Pancreas (tissue), 10 donors: ENCODE measurements around the gene COG2. TPM values are rescaled to one million over a fixed set of nuclear protein-coding genes. Genes with fewer than 3 reads are reported as not detected.

Experiments used
- ATAC-seq, 4 donors: fragments of 200-7000 bp; cut with Tn5 transposase; one replicate each; pipeline versions ENCODE4 v1.8.0 to v1.9.1; 2020; ENCODE audit warnings: mild to moderate bottlenecking in 4 of 4, moderate library complexity in 4 of 4
- DNase-seq, 6 donors: peaks; one replicate each; pipeline ENCODE4 v3.0.0-alpha.2; 2020
- FAIRE-seq: peaks from 2 replicates; lab custom pipeline; 2012; peaks lifted over from hg19 to GRCh38; lab: Jason Lieb, UNC
- H3K27ac ChIP-seq, 4 donors: fragments of 200-600 bp; sonication (generic); 1 replicate in 3 of 4; 2 replicates in 1 of 4; pipeline versions ENCODE4 v1.5.0 to v1.8.0; 2020
- H3K27me3 ChIP-seq, 4 donors: fragments of 200-600 bp; one replicate each; pipeline ENCODE4 v1.8.0; 2021
- H3K36me3 ChIP-seq, 3 donors: fragments of 200-600 bp; sonication (generic) in 1 of 3; one replicate each; pipeline versions ENCODE4 v1.5.0 to v1.8.0; 2020 to 2021
- H3K4me1 ChIP-seq, 3 donors: fragments of 200-600 bp; one replicate each; pipeline ENCODE4 v1.8.0; 2021
- H3K4me3 ChIP-seq, 4 donors: fragments of 200-600 bp; sonication (generic) in 2 of 4; one replicate each; pipeline versions ENCODE4 v1.5.0 to v1.8.0; 2020 to 2021
- H3K9me3 ChIP-seq, 4 donors: fragments of 200-600 bp; one replicate each; pipeline ENCODE4 v1.8.0; 2021
- WGBS, 2 donors: extraction: QIAGEN DNeasy Blood & Tissue Kit; methylation state at CpG; one replicate each; pipeline ENCODE4 v1.1.7; 2013; 5-methylcytosine and 5-hydroxymethylcytosine counted together
- intact Hi-C, 3 donors: fragments of 100-400 bp; cut with DNase I; formaldehyde crosslinking; loops; one replicate each; pipeline versions ENCODE4 v1.11.1 to v1.14.2; 2022
- polyA plus RNA-seq, 2 donors: library from polyadenylated mRNA; stranded (reverse); fragments of 200-250 nt; gene quantifications; one replicate each; pipeline ENCODE4 v1.2.3, GENCODE V29; 2013
- total RNA-seq, 6 donors: library from RNA; stranded (reverse); fragmentation: NEBNext Ultra II Directional in 4 of 6; extraction: Animal tissue kit (Norgen Biotek cat#: 25700) in 4 of 6; gene quantifications; one replicate each; pipeline versions ENCODE4 v1.2.1 to v1.2.4, GENCODE V29; 2021 to 2023
- TF ChIP-seq, protein P1 (sequence below), 4 donors: fragments of 200-600 bp; sonication (generic) in 3 of 4; IDR thresholded peaks; one replicate each; pipeline versions ENCODE4 v1.5.0 to v1.8.0; 2021; ENCODE audit warnings: antibody characterized with exemption in 4 of 4
- donor health status: healthy with polysubstance abuse.
- donor health status: DM: no; HTN: no; CAD: no; lungs with moderate emphysema.
- donor health status: DM: no; HTN: no; CAD: no.
- donor health status: control.
- donor health status: control.
- donor health status: Bipolar disorder and iron deficiency.
- donor health status: DM: yes; HTN: yes; CAD: no.
- donor health status: DM: no; HTN: no; CAD: no.
- donor health status: DM: no; HTN: no; CAD: no.
- donor health status: DM: yes; HTN: yes; CAD: no.

The COG2 gene
- total and polyA plus RNA-seq, 8 donors, result 6.5 to 17.1 (median 14.5) TPM

DNA sequence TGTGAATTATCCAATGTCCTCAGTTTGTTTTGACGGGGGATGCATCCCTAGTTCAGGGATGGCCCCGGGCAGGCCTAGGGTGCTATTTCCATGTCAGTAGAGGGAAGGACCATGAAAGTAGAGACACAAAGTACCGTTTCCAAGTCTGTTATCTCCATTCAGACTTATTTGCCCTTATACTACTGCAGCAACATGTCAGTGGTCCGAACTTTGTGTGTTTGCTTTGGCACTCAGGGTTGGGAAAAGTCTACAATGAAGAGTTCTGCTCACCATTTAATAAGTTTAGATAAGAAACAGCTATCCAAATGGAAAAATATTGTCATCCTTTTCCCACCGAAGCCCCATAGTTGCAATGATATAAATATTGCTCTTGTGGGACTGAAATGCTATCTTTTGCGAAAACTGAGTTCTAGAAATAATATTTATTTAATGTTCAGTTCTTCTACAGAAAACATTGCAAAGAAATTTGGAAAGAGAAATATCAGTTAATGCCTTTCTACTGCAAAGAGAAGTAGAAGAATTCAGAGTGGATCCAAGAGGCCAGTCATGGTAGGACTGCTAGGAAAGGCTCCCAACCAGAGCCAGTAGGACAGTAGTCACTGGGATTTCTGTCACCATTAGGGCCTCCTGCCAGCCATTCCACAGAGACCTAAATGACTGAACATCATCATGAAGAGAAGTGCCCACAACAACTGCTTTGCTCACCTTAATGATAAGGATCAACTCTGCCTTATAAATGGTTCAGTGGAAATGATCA is 83.2 kb downstream of the COG2 start:
- Histone ChIP-seq H3K36me3 (no peaks in the 10 kb centered on the region), H3K4me3 (no peak overlapping the region), H3K27me3 (no peaks in the 10 kb centered on the region), H3K9me3 (no peaks in the 10 kb centered on the region), H3K4me1 (peaks cover under 1 to 12% (median 4%) of the 10 kb centered on the region in 3 donors), H3K27ac (no peak overlapping the region)
- DNase-seq, result no peak
- WGBS, 2 donors, result 36 to 42% methylated on average over 6 of the region's 6 CpGs
- FAIRE-seq, result no peak
- intact Hi-C loops, result no loop called here
- ATAC-seq, result peak in 1 of 4 donors; percentile 68
- TF ChIP-seq, protein P1, sequence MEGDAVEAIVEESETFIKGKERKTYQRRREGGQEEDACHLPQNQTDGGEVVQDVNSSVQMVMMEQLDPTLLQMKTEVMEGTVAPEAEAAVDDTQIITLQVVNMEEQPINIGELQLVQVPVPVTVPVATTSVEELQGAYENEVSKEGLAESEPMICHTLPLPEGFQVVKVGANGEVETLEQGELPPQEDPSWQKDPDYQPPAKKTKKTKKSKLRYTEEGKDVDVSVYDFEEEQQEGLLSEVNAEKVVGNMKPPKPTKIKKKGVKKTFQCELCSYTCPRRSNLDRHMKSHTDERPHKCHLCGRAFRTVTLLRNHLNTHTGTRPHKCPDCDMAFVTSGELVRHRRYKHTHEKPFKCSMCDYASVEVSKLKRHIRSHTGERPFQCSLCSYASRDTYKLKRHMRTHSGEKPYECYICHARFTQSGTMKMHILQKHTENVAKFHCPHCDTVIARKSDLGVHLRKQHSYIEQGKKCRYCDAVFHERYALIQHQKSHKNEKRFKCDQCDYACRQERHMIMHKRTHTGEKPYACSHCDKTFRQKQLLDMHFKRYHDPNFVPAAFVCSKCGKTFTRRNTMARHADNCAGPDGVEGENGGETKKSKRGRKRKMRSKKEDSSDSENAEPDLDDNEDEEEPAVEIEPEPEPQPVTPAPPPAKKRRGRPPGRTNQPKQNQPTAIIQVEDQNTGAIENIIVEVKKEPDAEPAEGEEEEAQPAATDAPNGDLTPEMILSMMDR (IDR thresholded peaks at IDR 0.05), result no peak

DNA sequence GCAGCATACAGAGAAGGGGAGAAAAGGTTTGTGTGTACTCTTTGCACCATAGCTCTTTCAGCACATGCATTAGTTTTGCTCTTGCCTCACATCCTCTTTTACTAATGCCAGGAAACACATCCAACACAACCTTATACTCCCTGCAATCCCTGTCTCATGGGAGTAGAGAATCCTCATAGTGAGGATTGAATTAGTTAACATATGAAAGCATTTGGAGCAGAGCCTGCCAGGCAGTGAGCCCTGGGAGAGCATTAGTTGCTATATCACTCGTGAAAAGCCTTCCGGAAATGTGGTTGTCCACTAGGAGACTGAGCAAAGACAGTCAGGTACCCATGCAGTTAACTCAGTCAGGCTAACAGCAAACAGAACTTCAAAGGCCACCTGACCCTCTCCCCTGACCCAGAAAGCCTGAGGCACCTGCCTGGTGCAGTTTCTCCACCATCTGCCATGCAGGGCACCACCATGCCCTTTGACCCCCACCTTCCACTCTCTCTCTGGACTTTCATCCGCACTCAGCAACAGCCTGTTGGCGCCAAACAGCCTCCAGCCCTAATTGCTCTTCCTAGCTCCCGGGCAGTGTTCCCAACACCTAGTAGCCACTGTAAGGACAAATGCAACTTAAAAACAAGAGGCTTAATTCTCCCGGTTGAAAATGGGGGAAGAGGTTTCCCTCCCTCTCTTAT is 86.6 kb downstream of the COG2 start:
- 25 to 30% methylated on average over 6 of the region's 6 CpGs for WGBS, 2 donors
- no peaks in the 10 kb centered on the region for H3K36me3 ChIP-seq
- FAIRE-seq, result no peak
- H3K27ac ChIP-seq, result peak overlapping the region in 1 of 4 donors; percentile 31
- H3K4me3 ChIP-seq, result no peak overlapping the region
- ATAC-seq, result peak in 3 of 4 donors; percentile 53 to 67 (median 61)
- intact Hi-C loops, result no loop called here
- peak in 3 of 6 donors; percentile 28 to 41 (median 36) for DNase-seq
- TF ChIP-seq, protein P1 (IDR thresholded peaks at IDR 0.05), result no peak
- no peaks in the 10 kb centered on the region for H3K9me3 ChIP-seq
- peaks cover 8 to 20% (median 11%) of the 10 kb centered on the region in 3 donors for H3K4me1 ChIP-seq
- H3K27me3 ChIP-seq, result no peaks in the 10 kb centered on the region

DNA sequence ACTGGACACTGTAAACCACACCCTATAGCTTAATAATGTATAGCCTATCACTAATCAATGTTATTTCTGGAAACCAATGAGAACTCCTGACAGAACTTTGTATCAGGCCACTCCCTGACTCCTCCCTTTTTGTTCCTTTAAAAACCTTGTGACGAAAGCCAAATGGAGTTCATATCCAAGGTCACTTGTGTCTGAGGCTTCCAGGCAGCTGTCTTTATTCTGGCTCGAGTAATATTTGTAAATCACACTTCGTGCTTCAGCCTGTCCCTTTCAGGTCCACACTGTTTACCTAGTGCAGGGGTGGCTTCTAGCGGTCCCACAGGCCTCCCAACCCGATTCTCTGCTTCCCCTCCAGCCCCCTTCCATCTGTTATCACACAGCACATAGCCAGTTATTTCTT is 88.7 kb downstream of the COG2 start:
- FAIRE-seq (no peak), ATAC-seq (peak; percentile 68 to 91 (median 84)), DNase-seq (peak in 3 of 6 donors; percentile 56 to 63 (median 61))
- intact Hi-C loops, result no loop called here
- H3K36me3 ChIP-seq, result no peaks in the 10 kb centered on the region
- WGBS, 2 donors, result 2 to 4% methylated on average over 5 of the region's 5 CpGs
- TF ChIP-seq, protein P1 (IDR thresholded peaks at IDR 0.05), result no peak
- no peaks in the 10 kb centered on the region for H3K27me3 ChIP-seq
- no peak overlapping the region for H3K27ac ChIP-seq
- no peak overlapping the region for H3K4me3 ChIP-seq
- no peaks in the 10 kb centered on the region for H3K9me3 ChIP-seq
- peaks cover 8 to 17% (median 11%) of the 10 kb centered on the region in 3 donors for H3K4me1 ChIP-seq

DNA sequence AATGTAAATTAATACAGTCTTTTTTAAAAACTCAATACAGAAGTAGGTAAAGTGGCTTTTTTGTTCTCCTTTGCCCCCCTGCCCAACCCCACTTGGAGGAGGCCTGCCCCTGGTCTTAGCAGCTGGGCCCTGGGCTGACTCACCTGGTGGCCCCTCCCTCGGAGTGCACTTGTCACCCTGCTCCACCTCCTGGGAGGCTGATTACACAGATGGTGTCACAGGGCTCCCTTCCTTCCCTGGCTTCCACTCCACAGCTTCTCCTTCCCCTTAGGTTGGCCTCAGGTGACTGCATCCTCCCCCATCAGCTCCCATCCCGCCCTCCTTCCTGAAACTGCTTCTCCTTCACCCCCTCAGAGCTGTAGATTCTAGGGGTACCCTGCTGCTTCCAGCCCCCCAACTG is 93.2 kb downstream of the COG2 start:
- peak; percentile 53 to 89 (median 66) for ATAC-seq
- H3K36me3 ChIP-seq, result no peaks in the 10 kb centered on the region
- no peaks in the 10 kb centered on the region for H3K27me3 ChIP-seq
- no peak for FAIRE-seq
- peaks cover 4 to 11% (median 8%) of the 10 kb centered on the region in 3 donors for H3K4me1 ChIP-seq
- H3K9me3 ChIP-seq, result no peaks in the 10 kb centered on the region
- TF ChIP-seq, protein P1 (IDR thresholded peaks at IDR 0.05), result no peak
- 50 to 67% methylated on average over 2 of the region's 2 CpGs for WGBS, 2 donors
- H3K27ac ChIP-seq, result no peak overlapping the region
- intact Hi-C loops, result no loop called here
- H3K4me3 ChIP-seq, result no peak overlapping the region
- DNase-seq, result no peak
